Activated T-cell treated with anti-CD3 and anti-CD28 coated beads for 4 hours (primary cell): ENCODE measurements around the gene TNNT1.
"Not testable (repeated sequence)": the region's sequence is repeated elsewhere in the genome, so short reads cannot be mapped to it uniquely, and the experiment has no call there.

Experiments
- DNase-seq: peaks from one replicate; pipeline ENCODE4 v3.0.0-alpha.2; 2020

The TNNT1 gene

DNA sequence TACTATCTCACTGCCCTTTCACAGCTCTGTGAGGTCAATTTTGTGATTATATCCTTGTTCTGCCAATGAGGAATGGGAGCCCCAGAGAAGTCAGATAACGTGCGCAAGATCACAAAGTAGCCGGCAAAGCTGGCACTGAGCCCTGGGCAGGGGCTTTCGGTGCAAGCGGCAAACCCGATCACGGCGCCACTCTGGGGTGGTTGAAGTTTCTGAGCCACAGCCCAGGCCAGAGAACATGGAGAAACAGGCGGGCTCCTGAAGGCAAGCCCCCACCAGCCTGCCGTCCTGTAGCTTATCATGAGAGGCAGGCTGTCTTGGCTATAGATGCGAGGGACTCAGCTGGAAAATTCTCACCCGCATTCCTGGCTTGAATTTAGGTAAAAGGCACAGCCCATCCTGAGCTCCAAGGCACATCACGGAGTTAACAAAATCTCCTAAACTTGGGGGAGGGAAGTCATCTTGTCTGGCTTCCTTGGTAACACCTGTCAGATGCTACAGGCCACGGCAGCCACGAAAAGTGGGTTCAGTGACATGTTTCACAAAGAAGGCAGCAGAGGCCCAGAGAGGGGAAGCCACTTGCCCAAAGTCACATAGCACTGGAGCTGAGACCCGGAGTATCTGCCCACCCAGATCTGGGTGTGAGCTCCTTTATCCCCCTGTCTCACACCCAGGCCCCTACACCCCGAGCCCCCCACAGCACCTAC lies 12.5 kb downstream of the TNNT1 start:
- DNase-seq = no peak

DNA sequence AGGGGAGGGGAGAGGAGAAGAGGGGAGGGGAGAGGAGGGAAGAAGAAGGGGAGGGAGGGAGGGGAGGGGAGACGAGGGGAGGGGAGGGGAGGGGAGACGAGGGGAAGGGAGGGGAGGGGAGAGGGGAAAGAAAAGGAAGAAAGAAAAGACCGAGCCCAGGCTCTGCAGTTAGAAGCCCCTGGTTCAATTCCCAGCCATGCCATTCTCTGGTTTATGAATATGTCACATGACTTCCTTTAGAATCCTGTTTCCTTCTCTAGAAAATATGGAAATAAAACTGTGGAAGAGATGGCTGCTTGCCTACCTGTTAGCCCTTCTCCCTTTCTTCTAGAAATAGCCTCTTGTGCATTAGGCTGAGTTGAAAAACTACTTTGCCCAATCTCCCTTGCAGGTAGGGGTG lies 14.3 kb downstream of the TNNT1 start:
- no peak for DNase-seq

DNA sequence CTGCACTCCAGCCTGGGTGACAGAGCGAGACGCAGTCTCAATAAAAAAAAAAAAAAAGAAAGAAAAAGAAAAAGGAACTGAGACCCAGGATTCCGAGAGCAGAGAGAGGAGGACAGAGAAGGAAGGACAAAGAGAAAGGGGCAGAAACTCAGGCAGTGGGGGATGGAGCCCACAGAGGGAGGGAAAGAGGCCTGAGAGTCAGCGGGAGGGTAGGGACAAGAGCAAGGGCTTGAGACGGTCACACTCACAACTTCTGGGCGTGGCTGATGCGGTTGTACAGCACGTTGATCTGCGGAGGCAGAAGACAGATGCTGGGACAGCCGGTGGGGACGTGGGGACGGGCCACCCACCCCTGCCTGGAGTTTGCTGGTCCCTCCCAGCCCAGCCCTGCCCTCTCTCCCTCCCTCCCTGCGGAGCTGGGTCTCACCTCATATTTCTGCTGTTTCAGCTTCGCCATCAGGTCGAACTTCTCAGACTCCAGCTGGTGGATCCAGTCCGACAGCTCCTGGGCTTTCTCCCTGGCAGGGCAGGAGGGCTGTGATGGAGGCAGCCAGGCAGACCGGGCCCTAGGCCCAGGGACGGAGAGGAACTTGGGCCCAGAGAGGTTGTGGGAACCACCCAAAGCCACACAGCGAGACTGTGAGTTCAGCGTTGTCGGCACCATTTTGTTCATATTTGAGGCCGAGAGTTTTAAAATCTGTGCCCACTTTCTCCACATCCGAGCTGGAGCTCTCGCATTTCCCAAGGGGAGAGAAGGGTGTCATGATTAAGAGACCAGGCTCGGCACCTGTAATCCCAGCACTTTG lies 15.2 kb downstream of the TNNT1 start:
- DNase-seq = no peak

DNA sequence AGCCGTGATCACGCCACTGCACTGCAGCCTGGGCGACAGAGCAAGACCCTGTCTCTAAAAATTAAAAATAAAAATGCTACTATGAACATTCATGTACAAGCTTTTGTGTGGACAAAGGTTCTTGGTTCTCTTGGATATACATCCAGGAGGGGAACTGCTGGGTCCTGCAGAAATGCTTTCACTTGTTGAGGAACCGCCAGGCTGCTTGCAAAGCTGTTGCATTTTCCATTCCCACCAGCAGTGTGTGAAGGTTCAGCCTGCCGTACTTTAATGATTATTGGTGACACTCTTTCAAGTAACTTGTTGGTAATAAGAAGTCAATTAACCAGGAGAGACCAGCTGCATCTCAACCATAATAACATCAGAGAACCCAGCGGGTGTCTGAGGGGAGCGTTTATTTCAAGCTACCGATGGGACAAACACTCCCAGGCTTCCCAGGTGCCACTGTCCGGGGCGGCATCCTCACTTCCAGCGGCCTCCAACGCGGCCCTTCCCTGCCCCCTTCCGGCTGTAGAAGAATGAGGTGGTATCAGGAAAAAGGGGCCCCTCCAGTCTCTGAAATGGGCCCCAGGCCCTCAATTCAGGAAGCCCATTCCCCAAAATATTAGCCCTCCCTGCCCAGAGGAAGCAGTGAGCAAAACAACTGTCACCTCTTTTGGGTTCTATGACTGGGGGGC lies 16.4 kb downstream of the TNNT1 start:
- DNase-seq = no peak

DNA sequence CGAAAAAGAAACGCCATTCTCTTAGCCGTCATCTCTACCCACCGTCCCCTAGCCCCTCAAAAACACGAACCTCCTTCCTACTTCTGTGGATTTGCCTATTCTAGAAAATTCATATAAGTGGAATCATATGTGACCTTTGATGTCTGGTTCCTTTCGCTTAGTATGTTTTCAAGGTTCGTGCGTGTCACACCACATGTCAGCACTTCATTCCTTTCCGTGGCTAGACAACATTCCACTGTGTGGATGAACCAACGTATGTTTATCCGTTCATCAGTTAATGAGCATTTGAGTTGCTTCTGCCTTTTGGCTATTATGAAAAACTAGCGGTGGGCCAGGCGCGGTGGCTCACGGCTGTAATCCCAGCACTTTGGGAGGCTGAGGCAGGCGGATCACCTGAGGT lies 17.6 kb downstream of the TNNT1 start:
- no peak for DNase-seq

DNA sequence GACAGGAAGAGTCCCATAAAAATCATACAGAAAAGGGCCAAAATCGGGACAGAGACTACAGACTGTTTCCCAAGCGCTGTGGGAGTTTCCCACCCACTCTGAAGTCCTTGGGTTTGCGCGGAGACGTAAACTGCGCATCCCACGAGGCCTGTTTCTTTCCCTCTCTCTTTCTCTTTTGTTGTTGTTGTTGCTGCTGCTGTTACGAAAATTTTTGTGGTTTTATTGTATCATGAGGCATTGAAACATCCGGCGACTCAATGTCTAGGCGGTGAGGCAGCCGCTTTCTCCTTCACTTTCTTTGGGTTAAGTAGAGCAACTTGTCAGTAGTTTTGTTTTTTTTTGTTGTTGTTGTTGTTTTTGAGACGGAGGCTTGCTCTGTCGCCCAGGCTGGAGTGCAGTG lies 30.0 kb downstream of the TNNT1 start:
- no peak for DNase-seq

DNA sequence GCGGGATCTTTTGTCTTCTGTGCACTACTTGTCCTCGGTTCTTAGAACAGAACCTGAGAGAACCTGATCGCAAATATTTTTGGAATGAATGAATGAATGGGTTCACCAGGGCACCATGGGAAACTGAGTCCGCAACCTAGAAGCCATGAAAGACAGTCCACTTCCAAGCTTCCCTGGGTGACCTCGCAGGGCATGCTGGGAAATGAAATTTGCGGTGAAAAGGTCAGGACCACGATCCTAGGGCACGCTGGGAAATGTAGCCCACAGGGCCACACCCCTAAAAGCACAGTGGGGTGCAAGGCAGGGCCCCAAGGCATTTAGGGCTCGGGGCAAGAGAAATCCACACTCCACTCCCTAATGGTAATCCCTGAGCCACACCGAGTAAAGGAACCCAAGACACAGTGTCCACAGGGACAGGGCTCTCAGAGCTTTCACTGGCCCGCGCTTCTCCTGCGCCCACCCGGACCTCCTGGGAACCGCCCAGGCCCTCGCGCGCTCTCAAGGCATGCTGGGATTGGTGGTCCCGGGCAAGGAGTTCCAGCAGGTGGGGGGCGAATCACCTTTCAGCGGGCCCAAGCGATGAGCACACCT lies 30.5 kb downstream of the TNNT1 start:
- DNase-seq = no peak

DNA sequence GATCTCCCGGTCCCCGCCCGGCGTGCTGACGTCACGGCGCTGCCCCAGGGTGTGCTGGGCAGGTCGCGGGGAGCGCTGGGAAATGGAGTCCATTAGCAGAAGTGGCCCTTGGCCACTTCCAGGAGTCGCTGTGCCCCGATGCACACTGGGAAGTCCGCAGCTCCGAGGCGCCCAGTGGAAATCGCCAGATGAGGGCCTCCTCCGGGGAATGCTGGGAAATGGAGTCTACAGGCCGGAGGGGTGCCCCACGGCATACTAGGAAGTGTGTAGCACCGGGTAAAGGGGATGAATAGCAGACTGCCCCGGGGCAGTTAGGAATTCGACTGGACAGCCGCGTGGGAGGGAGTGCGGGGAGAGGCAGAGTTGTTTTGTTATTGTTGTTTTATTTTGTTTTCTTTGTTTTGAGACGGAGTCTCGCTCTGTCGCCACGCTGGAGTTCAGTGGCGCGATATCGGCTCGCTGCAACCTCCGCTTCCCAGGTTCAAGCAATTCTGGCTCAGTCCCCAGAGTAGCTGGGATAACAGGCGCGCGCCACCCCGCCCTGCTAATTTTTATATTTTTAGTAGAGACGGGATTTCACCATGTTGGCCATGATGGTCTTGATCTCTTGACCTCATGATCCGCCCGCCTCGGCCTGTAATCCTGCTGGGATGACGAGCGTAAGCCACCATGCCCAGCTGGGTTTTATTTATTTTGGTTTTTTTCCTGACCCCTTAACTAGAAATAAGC lies 31.2 kb downstream of the TNNT1 start:
- peak; percentile 92 for DNase-seq

DNA sequence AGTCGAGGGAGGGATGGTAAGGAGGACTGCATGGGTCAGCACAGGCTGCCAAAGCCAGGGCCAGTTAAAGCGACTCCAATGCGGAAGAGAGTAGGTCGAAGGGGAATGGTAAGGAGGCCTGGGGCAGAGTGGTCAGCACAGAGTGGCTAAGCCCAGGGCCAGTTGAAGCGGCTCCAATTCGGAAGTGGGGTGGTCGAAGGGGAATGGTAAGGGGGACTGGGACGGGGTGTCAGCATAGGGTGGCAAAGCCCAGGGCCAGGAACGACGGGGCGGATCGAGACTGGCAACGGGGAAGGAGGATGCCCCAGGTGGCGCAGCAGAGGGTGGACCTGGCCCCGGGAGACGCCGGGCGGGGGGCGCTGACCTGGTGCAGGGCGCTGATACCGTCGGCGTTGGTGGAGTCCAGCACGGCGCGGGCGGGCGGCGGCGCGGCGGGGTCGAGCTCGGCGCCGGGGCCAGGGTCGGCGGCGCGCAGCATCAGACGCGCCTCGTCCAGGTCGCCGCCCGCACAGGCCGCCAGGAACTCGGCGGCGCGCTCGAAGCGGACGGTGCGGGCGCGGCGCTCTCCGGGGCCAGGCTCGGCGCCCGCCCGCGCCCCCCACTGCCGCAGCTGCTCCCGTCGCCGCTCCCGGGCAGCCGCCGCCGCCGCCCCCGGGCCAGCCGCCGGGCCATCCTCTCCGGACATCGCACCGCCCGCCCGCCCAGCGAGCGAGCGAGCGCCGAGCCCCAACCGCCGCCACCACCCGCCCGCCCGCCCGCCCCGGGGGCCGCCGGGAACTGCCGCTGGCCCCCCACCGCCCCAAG lies 31.9 kb downstream of the TNNT1 start, which contains the start of gene PPP1R12C:
TSS of gene PPP1R12C (minus strand) at position 779 of the 804 bp plus-strand sequence. CDS start at position 685, 94 bp downstream.
- no peak for DNase-seq

DNA sequence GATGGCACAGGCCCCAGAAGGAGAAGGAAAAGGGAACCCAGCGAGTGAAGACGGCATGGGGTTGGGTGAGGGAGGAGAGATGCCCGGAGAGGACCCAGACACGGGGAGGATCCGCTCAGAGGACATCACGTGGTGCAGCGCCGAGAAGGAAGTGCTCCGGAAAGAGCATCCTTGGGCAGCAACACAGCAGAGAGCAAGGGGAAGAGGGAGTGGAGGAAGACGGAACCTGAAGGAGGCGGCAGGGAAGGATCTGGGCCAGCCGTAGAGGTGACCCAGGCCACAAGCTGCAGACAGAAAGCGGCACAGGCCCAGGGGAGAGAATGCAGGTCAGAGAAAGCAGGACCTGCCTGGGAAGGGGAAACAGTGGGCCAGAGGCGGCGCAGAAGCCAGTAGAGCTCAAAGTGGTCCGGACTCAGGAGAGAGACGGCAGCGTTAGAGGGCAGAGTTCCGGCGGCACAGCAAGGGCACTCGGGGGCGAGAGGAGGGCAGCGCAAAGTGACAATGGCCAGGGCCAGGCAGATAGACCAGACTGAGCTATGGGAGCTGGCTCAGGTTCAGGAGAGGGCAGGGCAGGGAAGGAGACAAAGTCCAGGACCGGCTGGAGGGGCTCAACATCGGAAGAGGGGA lies 32.7 kb downstream of the TNNT1 start:
- peak; percentile 21 for DNase-seq

DNA sequence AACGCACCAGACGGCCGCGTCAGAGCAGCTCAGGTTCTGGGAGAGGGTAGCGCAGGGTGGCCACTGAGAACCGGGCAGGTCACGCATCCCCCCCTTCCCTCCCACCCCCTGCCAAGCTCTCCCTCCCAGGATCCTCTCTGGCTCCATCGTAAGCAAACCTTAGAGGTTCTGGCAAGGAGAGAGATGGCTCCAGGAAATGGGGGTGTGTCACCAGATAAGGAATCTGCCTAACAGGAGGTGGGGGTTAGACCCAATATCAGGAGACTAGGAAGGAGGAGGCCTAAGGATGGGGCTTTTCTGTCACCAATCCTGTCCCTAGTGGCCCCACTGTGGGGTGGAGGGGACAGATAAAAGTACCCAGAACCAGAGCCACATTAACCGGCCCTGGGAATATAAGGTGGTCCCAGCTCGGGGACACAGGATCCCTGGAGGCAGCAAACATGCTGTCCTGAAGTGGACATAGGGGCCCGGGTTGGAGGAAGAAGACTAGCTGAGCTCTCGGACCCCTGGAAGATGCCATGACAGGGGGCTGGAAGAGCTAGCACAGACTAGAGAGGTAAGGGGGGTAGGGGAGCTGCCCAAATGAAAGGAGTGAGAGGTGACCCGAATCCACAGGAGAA lies 33.5 kb downstream of the TNNT1 start:
- no peak for DNase-seq

DNA sequence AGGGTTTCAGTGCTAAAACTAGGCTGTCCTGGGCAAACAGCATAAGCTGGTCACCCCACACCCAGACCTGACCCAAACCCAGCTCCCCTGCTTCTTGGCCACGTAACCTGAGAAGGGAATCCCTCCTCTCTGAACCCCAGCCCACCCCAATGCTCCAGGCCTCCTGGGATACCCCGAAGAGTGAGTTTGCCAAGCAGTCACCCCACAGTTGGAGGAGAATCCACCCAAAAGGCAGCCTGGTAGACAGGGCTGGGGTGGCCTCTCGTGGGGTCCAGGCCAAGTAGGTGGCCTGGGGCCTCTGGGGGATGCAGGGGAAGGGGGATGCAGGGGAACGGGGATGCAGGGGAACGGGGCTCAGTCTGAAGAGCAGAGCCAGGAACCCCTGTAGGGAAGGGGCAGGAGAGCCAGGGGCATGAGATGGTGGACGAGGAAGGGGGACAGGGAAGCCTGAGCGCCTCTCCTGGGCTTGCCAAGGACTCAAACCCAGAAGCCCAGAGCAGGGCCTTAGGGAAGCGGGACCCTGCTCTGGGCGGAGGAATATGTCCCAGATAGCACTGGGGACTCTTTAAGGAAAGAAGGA lies 34.4 kb downstream of the TNNT1 start:
- DNase-seq = no peak

DNA sequence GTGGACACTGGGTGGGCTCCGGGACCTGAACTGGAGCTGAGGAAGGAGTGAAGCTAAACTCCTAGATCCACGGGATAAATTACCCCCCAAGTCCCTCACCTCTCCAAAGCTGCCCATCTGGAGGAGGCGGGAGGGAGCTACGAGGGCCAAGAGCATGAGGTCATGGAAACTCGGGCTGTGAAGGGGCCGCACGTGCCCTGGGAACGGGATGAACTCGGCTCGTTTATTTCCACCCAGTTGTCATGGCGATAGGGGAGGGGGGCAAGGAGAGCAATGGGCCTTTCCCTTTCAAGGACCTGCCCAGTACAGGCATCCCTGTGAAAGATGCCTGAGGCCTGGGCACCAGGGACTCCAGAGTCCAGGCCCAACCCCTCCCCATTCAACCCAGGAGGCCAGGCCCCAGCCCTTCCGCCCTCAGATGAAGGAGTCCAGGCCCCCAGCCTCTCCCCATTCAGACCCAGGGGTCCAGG lies 35.4 kb downstream of the TNNT1 start:
- no peak for DNase-seq

DNA sequence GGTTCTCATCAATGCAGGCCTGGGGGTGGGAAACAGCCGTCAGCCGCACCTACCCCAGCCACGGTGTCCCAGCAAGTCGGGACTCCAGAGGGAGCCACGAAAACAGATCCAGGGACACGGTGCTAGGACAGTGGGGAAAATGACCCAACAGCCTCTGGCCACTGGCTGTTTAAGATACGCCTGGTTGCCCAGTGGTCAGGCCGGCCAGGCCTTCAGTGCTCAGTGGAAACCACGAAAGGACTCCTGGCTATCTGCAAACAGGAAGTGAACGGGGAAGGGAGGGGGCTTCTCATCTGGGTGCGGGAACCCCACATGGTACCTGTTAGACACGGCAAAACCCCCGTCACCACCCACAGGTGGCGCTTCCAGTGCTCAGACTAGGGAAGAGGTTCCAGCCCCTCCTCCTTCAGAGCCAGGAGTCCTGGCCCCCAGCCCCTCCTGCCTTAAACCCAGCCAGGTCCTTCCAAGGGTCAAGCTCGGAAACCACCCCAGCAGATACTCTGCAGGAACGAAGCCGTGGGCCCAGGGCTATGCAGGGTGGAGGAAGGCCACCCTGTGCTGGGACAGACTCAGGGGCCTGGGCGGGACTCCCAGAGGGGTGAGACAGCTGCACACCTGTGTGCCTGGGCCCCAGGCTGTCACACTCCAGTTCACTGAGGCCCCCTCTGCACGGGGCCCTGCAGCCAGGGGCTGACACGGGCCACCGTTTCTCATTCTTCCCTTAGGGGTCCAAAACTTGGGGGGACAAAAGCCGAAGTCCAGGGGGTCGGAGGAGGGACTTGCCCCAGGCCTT lies 36.0 kb downstream of the TNNT1 start:
- DNase-seq = no peak

DNA sequence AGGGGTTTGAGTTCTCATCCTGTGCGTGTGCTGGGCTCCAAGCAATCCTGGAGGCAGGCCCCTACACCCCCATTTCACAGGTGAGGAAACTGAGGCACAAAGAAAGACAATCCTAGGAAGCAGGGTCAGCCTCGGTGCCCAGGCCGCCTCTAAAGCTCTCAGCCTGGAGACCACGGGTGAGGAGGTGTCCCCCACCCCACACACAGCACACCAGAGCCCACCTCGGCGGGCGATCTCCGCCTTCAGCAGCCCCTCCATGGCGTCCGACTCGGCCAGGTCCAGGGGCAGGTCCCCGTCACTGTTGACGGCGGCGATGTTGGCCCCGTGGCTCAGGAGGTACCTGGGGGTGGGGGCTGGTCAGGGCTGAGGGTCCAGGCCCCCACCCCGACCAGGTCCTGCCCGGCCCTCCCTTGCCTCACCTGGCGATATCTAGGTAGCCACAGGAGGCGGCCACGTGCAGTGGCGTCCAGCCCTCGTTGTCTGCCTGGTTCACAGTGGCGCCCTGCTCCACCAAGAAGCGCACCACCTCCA lies 36.7 kb downstream of the TNNT1 start:
- DNase-seq = no peak

DNA sequence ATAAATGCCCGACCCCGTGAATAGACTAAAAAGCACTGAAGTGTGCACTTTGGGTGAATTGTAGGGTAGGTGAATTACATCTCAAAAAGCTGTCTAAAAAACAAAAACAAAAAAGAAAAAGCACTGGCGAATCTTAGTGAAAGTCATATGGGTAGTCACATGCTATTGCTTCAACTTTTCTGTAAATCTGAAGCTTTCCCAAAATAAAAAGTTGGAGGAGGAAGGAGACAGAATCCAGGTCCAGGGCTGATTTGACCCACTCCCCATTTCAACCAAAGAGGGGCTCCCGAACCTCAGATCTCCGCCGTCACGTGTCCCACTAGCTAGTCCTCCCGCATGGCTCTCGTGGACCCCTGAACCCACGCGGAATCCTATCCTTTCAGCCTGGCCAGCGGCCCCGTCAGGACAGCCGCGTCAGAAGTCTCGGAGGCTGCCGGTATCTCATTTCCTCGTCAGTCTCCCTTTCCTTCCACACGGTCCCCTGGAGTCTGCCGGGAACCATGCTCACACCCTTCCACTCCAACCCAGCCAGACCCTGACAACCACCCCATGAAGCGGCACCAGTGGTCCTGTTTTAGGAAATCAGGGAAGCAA lies 37.7 kb downstream of the TNNT1 start:
- DNase-seq = no peak

DNA sequence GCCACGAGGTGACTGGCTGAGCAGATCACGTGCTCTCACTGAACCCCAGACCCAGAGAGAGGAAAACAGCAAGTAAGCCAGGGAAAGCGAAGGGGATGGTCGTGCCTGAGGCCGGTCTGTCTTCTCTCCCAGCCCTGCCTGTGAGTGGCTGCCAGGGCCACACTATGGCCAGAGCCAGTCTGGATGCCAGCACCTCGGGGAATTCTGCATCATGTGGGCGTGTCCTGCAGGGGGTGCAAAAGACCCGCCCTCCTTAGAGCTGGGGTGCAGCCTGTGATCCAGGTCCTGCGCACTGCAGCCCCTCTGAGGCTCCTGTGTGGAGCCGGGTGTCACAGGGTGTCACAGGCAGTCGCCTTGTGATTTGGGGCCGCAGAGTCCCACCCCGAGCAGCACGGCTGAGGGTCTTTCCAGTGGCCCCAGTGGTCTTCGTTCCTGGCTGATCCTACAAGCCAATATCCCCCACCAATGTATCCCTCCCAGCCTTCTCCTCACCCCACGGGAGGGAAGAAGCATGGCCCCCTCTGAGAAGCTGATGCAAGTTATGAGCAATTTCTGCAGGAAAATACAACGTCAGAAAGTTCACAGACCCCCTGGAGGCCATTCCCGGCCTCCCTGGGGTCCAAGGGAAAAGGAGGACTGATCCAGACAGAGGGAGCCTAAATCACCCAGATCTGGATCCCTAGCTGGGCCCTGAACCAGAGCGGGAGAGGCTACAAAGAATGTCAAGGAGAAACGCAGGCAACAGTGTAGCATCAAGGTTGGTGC lies 39.3 kb downstream of the TNNT1 start:
- no peak for DNase-seq

DNA sequence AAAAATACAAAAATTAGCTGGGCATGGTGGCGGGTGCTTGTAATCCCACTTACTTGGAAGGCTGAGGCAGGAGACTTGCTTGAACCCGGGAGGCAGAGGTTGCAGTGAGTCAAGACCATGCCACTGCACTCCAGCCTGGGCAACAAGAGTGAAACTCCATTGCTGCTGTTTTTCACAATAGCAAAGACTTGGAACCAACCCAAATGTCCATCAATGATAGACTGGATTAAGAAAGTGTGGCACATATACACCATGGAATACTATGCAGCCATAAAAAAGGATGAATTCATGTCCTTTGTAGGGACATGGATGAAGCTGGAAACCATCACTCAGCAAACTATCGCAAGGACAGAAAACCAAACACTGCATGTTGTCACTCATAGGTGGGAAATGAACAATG lies 41.8 kb downstream of the TNNT1 start:
- not testable (repeated sequence) for DNase-seq
